HG03457 (cell line): Measurements from ENCODE around the gene ADAMTSL5.
"Not testable (repeated sequence)": the region's sequence is repeated elsewhere in the genome, so short reads cannot be mapped to it uniquely, and the experiment has no call there.

ENCODE experiments used
- ATAC-seq: cut with Tn5 transposase; IDR thresholded peaks from one replicate; pipeline ENCODE4 v1.9.1; 2021; ENCODE audit warnings: moderate number of reproducible peaks; ENCODE audit not compliant: unreplicated experiment

The ADAMTSL5 gene

GRCh38 chr19:1531587-1531986, 18.8 kb upstream of the ADAMTSL5 start:
- no peak for ATAC-seq

GRCh38 chr19:1530856-1531255, 18.0 kb upstream of the ADAMTSL5 start:
- not testable (repeated sequence) for ATAC-seq

- no peak for ATAC-seq
Measured at GRCh38 chr19:1529430-1529816, 16.6 kb upstream of the ADAMTSL5 start.

GRCh38 chr19:1528596-1529429, 16.0 kb upstream of the ADAMTSL5 start:
- ATAC-seq, result no peak

GRCh38 chr19:1527650-1528309, 15.0 kb upstream of the ADAMTSL5 start:
- ATAC-seq, result no peak

GRCh38 chr19:1526979-1527649, 14.3 kb upstream of the ADAMTSL5 start:
- ATAC-seq, result no peak

GRCh38 chr19:1526066-1526778, 13.4 kb upstream of the ADAMTSL5 start:
- no peak for ATAC-seq

GRCh38 chr19:1525343-1525742, 12.5 kb upstream of the ADAMTSL5 start:
- ATAC-seq, result no peak

GRCh38 chr19:1524972-1525325, 12.1 kb upstream of the ADAMTSL5 start:
- ATAC-seq, result no peak

GRCh38 chr19:1524287-1524971, 11.6 kb upstream of the ADAMTSL5 start:
- ATAC-seq, result no peak

- ATAC-seq, result no peak
Measured at GRCh38 chr19:1523412-1524286, 10.8 kb upstream of the ADAMTSL5 start, which contains the start of gene PLK5. TSS of gene PLK5 (plus strand) at chr19:1524077. CDS start at chr19:1526997, 2,920 bp downstream.

- no peak for ATAC-seq
Measured at GRCh38 chr19:1522838-1523237, 10.0 kb upstream of the ADAMTSL5 start.

GRCh38 chr19:1522061-1522460, 9.2 kb upstream of the ADAMTSL5 start:
- no peak for ATAC-seq

- no peak for ATAC-seq
Measured at GRCh38 chr19:1521636-1522035, 8.8 kb upstream of the ADAMTSL5 start.

GRCh38 chr19:1520203-1520780, 7.5 kb upstream of the ADAMTSL5 start:
- no peak for ATAC-seq

GRCh38 chr19:1519802-1520201, 7.0 kb upstream of the ADAMTSL5 start:
- ATAC-seq, result not testable (repeated sequence)

GRCh38 chr19:1518471-1518870, 5.7 kb upstream of the ADAMTSL5 start:
- no peak for ATAC-seq

- ATAC-seq, result no peak
Measured at GRCh38 chr19:1516395-1516753, 3.6 kb upstream of the ADAMTSL5 start.

- ATAC-seq, result no peak
Measured at GRCh38 chr19:1514986-1515721, 2.3 kb upstream of the ADAMTSL5 start.
